PFSK-1 (cell line): Measurements from ENCODE around the gene METTL26.

Source experiments
- FOXP2 ChIP-seq: optimal IDR thresholded peaks from 2 replicates; pipeline ENCODE3; 2011; ENCODE audit warnings: borderline replicate concordance, control low read depth, inconsistent platforms; ENCODE audit not compliant: insufficient read depth; ENCODE audit errors: extremely low read length, extremely low read depth
- POLR2AphosphoS5 ChIP-seq: IDR thresholded peaks from 2 replicates; pipeline ENCODE4 v1.6.1; 2012; ENCODE audit warnings: low read depth, mild to moderate bottlenecking, control low read depth, low read length, moderate library complexity
- SIN3A ChIP-seq: IDR thresholded peaks from 2 replicates; pipeline ENCODE4 v1.6.1; 2012; ENCODE audit warnings: mild to moderate bottlenecking, low read length, moderate library complexity, borderline replicate concordance; ENCODE audit not compliant: insufficient read depth
- TAF1 ChIP-seq: IDR thresholded peaks from 2 replicates; pipeline ENCODE4 v1.6.1; 2012; ENCODE audit warnings: low read length, control low read depth, borderline replicate concordance; ENCODE audit not compliant: insufficient read depth
- TF ChIP-seq, protein P1 (sequence below), 2 experiments: IDR thresholded peaks; 2 replicates each; pipeline versions ENCODE4 v1.6.1 to v1.8.0; 2011 to 2012; ENCODE audit warnings: low read depth in 2 of 2, low read length in 2 of 2, control low read depth in 1 of 2, inconsistent platforms in 1 of 2, mild to moderate bottlenecking in 1 of 2, moderate library complexity in 1 of 2; ENCODE audit not compliant: insufficient read depth in 1 of 2

Gene METTL26

DNA sequence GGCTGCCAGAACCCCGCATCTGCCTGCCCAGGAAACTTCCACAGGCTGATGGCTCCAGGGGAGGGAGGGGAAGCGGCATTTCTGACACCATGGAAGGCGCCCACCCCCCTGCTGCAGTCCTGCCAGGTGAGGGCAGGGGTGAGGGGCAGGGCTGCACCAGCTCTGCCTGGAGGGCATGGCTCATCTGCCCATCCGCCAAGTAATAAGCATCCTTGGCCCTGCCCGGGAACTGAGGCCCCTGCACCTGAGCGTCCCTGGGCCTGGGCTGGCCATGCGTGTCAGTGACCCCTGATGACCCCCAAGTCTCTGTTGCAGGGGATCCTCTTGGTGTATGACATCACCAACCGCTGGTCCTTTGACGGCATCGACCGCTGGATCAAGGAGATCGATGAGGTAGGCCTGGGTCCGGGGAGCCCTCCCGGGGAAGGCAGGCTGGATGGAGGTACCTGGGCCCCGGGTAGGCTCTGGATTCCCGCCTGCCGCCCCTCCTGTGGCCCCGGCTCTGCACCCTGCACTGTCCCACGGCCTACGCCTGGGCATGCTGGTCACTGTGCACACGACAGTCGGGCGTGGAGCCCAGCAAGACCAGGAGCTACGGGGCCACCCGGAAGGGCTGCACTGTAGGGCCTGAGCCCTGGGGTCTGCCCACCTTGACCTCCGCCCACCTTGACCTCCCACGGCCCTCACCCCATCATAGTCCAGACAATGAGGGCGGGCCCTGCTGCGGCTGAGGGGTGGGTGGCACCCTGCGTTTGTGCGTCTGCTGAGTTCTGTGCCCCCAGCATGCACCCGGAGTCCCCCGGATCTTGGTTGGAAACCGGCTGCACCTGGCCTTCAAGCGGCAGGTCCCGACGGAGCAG, 10.8 kb downstream of the METTL26 start:
- TF ChIP-seq, protein P1, sequence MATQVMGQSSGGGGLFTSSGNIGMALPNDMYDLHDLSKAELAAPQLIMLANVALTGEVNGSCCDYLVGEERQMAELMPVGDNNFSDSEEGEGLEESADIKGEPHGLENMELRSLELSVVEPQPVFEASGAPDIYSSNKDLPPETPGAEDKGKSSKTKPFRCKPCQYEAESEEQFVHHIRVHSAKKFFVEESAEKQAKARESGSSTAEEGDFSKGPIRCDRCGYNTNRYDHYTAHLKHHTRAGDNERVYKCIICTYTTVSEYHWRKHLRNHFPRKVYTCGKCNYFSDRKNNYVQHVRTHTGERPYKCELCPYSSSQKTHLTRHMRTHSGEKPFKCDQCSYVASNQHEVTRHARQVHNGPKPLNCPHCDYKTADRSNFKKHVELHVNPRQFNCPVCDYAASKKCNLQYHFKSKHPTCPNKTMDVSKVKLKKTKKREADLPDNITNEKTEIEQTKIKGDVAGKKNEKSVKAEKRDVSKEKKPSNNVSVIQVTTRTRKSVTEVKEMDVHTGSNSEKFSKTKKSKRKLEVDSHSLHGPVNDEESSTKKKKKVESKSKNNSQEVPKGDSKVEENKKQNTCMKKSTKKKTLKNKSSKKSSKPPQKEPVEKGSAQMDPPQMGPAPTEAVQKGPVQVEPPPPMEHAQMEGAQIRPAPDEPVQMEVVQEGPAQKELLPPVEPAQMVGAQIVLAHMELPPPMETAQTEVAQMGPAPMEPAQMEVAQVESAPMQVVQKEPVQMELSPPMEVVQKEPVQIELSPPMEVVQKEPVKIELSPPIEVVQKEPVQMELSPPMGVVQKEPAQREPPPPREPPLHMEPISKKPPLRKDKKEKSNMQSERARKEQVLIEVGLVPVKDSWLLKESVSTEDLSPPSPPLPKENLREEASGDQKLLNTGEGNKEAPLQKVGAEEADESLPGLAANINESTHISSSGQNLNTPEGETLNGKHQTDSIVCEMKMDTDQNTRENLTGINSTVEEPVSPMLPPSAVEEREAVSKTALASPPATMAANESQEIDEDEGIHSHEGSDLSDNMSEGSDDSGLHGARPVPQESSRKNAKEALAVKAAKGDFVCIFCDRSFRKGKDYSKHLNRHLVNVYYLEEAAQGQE (IDR thresholded peaks at IDR 0.05; ENCODE audit: insufficient read depth in 1 of 2, low read depth in 2 of 2, low read length in 2 of 2) = no peak
- TF ChIP-seq SIN3A (no peak), POLR2AphosphoS5 (no peak), FOXP2 (no peak), TAF1 (no peak)

DNA sequence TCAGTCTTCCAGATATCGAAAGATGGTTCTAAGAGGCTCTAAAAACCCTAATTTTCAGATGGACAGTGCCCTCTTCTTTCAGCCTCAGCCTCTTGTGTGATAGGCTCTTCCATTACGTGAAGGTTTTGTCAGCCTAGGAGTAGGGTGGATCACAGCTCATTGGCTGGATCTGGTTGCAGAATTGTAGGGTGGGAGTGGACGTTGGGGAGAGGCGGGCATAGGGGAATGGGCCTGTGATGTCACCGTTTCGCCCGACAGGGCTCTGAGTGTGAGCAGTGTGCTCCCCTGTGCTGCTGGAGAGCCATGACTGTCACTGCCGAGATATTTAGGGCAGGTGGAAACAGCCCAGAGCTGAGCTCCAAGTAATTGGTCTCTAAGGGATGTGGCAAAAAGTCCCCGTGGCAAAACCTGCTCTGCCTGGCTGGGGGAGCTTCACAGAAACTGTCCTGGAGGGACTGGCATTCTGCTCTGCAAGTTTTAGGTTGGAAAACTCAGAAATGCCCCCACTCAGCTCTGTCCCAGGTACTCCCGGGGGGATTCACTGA, 11.5 kb downstream of the METTL26 start:
- TF ChIP-seq SIN3A (no peak), FOXP2 (no peak), POLR2AphosphoS5 (no peak), TAF1 (no peak)
- TF ChIP-seq, protein P1 (IDR thresholded peaks at IDR 0.05; ENCODE audit: insufficient read depth in 1 of 2, low read depth in 2 of 2, low read length in 2 of 2) = no peak

DNA sequence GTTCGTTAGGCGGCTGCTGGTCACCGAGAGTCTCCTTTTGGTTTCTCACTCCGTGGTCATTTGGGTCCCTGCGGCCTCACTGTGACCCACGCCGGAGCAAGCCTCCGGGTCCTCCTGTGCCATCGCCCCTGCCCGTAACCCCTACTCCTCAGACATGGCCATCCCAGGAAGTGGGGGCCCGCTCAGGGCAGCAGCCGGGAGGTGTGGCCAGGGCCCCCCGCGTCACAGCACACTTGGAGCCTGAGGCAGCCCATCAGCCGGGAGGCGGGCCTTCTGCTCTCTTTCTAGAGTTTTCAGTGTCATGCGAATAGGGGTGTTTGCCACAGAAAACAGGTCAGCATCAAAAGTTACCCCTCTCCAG, 13.2 kb downstream of the METTL26 start:
- TF ChIP-seq, protein P1 (IDR thresholded peaks at IDR 0.05; ENCODE audit: insufficient read depth in 1 of 2, low read depth in 2 of 2, low read length in 2 of 2) = no peak
- no peak for TF ChIP-seq FOXP2
- no peak for TF ChIP-seq POLR2AphosphoS5
- TF ChIP-seq SIN3A = no peak
- no peak for TF ChIP-seq TAF1

DNA sequence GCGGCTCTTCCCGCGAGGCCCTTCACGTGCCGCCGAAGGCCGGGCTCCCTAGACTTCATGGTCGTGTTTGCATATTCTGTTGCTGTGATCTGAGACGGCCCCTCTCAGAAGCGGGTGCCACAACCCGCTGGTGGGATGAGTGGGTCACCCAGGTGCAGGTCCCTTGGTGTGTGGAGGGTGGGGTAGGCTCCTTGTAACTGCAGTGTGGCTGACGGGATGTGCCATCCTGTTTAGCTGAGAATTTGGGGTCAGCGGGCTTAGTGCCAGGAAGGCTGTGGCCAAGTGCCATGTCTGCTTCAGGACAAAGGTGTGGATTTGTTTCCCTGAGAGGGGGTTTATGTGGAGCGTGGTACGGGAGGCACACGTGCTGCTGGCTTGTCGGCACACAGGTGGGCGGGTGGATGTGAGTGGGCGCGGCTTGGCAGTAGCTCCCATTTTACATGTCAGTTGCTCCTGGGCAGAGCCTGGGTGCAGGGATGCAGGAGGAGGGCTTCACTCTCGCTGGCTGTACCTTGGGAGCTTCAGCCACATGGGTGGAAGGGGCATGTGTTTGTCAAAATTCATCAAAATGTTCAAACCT, 14.5 kb downstream of the METTL26 start:
- no peak for TF ChIP-seq TAF1
- TF ChIP-seq, protein P1 (IDR thresholded peaks at IDR 0.05; ENCODE audit: insufficient read depth in 1 of 2, low read depth in 2 of 2, low read length in 2 of 2) = no peak
- TF ChIP-seq POLR2AphosphoS5 = no peak
- no peak for TF ChIP-seq SIN3A
- no peak for TF ChIP-seq FOXP2
